Activated CD4-positive, alpha-beta T cell treated with anti-CD3 and anti-CD28 coated beads for 4 hours (primary cell): ENCODE results near the gene CELSR2.
"Not testable (repeated sequence)": the region's sequence is repeated elsewhere in the genome, so short reads cannot be mapped to it uniquely, and the experiment has no call there.

Experiments used
- DNase-seq, 2 donors: peaks; one replicate each; pipeline ENCODE4 v3.0.0-alpha.2; 2020

CELSR2 gene

GRCh38 chr1:109281680-109282496 is 32.5 kb downstream of the CELSR2 start:
- no peak for DNase-seq

GRCh38 chr1:109282497-109282951 is 33.2 kb downstream of the CELSR2 start:
- no peak for DNase-seq

GRCh38 chr1:109282952-109283747 is 33.8 kb downstream of the CELSR2 start, which contains the start of gene PSRC1:
Gene PSRC1 (minus strand): TSS chr1:109283145.
- peak; percentile 88 to 91 for DNase-seq

- no peak for DNase-seq
Observed at GRCh38 chr1:109283748-109284600, 34.6 kb downstream of the CELSR2 start.

- not testable (repeated sequence) for DNase-seq
Observed at GRCh38 chr1:109286762-109287161, 37.4 kb downstream of the CELSR2 start.

- DNase-seq = no peak
Observed at GRCh38 chr1:109290137-109290536, 40.8 kb downstream of the CELSR2 start.

GRCh38 chr1:109290998-109291397 is 41.7 kb downstream of the CELSR2 start:
- DNase-seq = no peak

- no peak for DNase-seq
Observed at GRCh38 chr1:109292364-109292763, 43.0 kb downstream of the CELSR2 start.

- DNase-seq = no peak
Observed at GRCh38 chr1:109293026-109293425, 43.7 kb downstream of the CELSR2 start.

GRCh38 chr1:109294481-109294880 is 45.1 kb downstream of the CELSR2 start:
- no peak for DNase-seq

GRCh38 chr1:109295712-109296415 is 46.5 kb downstream of the CELSR2 start:
- no peak for DNase-seq

- no peak for DNase-seq
Observed at GRCh38 chr1:109296782-109297181, 47.4 kb downstream of the CELSR2 start.

GRCh38 chr1:109298666-109299557 is 49.6 kb downstream of the CELSR2 start:
- DNase-seq = no peak

- no peak for DNase-seq
Observed at GRCh38 chr1:109299558-109300343, 50.4 kb downstream of the CELSR2 start.

GRCh38 chr1:109300650-109301151 is 51.4 kb downstream of the CELSR2 start:
- no peak for DNase-seq

- DNase-seq = no peak
Observed at GRCh38 chr1:109301874-109302273, 52.5 kb downstream of the CELSR2 start.

GRCh38 chr1:109304226-109304920 is 55.0 kb downstream of the CELSR2 start:
- DNase-seq = no peak

- not testable (repeated sequence) for DNase-seq
Observed at GRCh38 chr1:109305991-109306390, 56.7 kb downstream of the CELSR2 start.

- DNase-seq = no peak
Observed at GRCh38 chr1:109306832-109307273, 57.5 kb downstream of the CELSR2 start, which contains the start of gene MYBPHL. Gene MYBPHL (minus strand): TSS chr1:109307011. CDS start chr1:109306991, 20 bp downstream.
